UCSD-AML1 (cell line): ENCODE measurements around the gene HAND2.

Source experiments
- DNase-seq: peaks from one replicate; lab custom pipeline; 2025; ENCODE audit not compliant: unreplicated experiment; lab: John Stamatoyannopoulos, UW

HAND2 gene

DNA sequence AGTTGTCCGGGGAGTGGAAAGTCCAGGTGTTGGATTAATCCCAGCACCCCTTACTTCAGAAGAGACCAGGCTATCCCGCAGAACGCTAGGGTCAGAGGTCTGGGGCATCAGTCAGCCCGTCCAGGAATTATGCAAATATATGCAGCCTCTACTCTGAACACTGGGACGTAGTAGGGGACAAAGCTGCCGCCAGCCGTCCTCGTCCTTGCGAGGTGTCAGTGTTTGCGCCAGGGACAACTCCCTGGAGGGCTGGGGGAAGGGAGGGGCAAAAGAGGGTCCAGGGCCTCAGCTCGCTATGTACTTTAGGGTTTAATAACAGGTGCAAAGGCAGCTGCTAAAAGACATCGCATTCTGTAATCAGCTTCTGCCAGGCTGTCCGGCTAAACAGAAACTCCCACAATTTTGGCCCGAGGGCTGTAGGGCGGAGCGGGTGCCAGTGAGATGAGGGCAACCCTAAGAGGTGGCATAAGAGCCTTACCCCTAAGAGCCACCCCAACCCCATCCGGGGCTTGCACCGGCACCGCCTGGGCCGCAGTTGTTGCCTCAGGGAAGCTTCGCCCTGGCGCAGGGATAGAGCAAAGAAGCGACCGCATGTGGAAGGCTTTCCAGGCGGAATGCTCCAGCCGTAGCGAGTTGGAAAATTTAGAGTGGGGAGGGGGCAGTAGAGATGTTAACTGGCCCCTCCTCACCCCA lies 8.4 kb downstream of the HAND2 start:
- DNase-seq = no peak

DNA sequence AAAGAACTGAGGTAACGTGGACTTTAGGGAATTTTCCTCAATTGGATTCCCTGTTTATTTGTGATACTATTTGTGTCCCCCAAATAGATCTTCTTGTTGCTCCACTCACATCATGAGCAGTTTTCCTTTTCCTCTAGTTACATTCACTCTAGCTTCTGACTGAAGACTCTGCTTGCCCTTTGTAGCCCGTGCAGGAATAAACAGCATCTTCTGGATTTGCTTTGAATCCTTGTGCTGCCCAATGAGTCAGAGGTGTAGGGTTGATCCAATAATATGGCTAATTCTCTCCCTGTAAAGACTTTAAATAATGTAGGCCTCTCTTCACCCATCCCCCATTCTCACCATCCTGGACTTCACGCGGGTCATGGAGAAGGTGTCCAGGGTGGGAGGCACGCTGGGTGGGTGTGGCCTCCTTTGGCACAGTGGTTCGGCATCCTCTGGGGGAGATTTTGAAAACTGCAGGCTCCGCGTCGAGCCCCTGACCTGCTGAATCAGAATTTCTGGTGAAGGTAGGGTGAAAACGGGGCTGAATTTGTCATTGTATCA lies 9.0 kb downstream of the HAND2 start:
- no peak for DNase-seq

DNA sequence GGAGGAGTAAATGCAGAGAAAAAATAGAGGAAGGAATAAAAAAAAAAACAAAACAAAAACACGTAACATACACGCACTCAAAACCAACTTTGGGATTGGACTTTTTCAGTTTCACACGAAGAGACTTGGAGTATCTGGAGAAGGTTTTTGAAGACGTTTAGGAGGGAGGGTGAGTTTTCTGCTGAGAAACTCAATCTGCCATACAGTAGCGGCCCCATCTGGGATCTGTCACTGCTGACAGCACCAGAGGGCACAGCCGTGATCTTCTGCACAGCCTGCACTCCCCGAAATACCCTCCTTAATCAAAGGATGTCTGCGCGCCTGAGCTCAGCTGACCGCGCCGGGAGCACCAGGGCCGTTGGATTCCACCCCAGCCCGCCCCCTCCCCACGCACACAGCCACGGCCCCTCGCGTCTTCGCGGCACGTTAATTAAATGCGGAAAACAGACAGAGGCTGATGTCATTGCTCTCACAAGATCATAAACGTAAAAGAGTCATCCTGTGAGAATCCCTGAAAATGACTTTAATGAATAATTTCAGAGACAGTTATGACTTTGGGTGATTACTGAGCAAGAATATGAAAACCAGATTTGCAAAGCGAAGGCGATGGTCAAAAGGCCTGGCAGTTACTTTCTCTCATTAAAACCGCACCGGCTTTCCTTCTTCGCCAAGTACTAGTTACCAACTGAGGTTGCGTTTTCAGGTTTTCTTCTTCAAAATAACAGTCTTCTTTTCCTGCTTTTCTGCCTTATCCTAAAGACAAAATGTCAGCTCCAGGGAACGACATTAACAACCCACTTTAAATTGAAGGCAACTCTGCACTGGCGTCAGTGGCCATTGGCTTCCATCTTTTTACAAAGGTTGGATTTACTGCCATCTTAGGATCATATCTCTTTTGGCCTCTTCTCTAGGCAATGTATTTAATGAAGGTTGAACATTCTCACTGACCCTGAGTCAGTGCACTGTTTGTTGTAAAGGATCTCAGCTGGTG lies 10.6 kb downstream of the HAND2 start:
- DNase-seq = no peak

DNA sequence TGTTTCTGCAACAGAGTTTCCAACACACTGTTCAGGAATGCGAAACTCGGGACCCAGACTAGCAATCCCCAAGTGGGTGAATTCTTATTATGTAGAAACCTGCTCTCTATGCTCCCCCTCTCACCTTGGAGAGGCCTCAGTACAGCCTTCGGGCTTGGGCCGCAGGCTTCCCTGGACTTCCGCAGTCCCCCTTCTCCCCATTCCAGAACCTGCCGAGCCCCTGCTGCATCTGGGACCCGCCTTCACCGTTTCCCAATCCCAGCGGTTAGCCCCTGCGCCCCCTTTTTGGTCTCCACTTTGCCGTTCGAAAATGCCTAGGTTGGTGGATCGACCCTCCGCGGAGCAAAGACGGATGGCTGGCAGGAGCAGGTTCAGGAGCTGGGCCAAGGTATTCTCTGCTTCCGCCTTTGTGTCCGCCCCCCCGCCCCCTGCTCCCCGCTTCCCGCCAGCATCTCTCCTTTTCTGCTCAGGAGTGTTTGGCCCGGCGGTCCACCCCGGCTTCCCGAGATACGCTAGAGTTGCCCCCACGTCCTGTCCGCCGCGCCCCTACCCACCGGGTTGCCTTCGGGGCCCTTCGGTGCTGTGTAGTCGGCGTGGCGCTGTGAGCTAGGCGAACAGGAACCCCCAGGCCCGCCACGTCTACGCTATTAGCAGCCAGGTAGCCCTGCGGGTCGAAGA lies 11.5 kb downstream of the HAND2 start:
- DNase-seq = no peak

DNA sequence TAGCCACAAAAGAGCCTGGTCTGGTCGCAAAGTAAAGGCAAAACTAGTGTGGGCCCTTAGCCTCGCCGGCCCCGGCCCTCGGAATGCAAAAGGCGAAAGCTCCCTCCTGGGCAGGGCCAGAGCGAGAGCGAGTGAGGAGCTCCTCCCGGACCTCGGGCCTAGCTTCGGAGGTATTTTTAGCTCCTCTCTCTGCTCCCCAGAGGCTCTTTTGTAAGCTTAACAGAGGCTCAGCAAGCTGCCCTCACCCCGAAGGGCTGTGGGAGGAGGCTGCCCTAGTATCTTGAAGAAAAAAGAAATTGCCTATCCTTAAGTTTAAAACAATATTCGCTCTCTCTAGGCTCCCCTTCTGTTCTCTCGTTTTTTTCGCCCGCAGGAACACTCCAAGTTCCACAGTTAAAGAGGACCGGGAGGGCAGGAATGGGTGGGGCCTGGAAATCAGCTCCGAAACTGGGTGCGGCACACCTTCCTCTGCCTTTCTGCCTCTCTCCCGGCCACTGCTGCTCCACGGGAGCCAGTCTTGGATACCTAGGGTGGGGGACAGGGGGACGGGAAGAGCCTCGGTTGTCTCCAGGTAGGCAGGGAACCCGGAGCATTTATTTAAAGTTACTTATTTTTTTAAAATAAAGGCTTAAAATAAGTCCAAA lies 12.1 kb downstream of the HAND2 start:
- no peak for DNase-seq

DNA sequence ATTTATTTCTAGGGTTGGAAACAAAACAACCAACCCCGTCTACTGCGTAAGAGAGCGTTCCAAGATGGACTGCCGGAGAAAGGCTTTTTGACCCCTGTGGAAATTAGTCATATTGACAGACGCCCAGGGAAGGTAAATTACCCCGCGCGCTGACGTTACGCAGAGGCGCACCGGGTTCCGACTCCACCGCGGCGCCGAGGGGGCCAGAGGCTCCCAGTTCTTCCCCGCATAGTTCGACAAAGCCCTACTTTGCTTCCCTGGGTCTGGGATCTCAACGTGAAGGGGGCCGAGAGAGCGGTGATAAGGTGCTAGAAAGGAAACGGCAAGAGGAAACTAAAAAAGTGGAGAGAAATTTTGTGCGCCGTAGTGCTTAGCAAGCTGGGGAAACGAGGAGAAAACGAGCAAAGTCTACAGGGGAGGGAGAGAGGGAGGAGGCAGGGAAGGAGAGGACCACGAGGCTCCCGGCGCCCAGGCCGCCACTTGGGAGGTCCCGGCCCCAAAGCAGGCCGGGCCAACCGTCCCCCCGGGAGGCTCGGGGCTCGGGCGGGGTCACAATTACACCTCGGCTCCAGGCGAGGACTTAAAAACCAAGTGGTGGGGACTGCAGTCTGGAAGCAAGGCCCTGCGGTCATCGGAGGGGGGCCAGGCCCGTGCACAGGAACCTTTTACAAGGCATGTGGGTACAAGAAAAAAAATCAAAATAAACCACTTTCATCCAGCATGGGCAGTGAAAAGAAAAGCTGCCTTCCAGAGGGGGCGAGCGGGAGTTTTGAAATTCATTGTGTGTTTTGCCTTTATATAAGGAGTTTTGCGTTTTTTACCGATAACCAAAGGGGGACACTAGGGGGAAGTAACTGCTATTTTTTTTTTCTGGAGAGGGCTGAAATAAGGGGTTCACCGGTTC lies 13.2 kb downstream of the HAND2 start:
- DNase-seq = no peak

DNA sequence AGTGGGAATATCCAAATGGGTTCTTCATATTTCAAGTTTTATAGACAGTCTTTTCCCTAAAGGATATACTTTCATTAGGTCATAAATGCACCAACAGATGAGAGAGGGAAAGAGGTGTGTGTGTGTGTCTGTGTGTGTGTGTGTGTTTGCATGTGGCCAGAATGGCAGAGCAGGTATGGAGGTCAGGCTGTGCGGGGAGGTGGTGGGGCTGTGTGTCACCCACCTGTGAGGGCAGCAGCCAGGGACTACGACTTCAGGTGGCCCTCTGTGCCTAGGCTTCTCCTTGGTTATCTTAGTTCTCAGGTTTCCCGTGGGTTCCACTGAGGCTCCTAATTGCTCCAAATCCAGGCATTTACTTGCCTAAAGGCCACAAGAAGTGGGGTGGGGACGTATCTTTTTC lies 14.6 kb downstream of the HAND2 start:
- no peak for DNase-seq

DNA sequence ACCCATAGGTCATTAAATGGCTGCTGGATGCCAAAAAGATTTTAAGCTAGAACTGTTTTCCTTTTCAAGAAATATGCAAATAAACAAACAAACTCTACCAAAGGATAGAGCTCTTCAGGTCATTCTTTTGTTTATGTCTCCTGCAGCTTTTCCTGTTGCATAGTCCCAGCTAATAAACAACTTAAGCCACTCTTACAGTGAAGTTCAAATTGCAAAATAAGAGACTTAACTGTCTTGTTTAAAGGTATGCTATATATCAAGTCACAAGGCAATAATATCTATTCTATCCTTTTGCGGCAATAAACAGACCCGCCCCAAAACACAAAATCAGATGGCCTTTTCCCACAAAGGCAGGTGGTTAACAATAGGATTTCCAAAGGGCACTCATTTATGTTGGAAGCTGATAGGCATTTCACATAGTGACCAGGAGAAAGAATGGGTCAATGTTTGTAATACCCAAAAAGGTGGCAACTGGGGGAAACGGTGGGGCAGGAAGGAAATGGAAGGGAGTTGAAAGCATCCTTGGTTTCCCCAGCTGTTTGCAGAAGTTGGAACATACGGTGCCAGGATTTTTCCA lies 15.3 kb downstream of the HAND2 start:
- no peak for DNase-seq

DNA sequence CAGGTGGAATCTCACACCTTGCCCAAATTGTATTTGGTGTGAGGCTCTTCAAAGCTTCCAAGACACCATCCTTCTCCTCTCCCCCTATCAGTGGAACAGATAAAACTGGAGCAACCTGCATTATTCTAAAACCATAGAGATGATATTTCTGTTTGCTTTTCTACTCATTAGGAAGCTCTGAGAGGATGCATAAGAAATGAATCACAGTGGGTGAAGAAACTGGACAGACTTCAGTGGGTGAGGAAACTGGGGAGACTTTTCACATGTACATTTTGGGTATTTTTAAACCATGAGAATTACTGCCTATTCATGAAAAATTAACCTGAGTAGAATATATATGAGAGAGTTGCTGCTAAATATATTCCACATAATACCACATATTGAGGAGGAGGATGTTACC lies 16.4 kb downstream of the HAND2 start:
- DNase-seq = no peak

DNA sequence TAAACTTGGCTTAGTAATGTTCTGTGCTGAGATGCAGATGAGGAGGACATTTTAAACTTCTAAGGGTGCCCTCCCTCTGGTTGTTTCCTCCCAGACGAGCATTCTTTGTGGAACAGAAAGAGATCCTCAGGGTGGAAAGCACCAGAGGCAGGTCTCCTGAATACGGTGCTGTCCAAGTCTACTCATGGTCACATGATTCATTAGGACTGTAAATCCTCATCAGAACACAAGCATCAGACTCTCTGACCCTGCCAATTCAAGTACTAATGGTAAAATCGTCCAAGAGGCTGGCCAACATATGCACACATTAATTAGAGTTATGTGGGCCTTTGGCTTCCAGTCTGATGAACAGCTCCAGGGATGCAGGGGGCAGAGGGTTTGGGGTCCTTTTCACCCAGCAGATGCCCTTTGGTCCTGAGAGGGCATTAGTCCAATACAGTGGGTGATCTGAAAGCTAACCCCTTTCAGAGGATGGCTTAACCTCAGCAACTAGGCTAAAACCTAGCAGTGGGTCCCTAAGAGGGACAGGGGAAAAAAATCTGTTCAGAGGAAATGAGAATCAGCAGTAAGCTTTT lies 18.2 kb downstream of the HAND2 start:
- no peak for DNase-seq

DNA sequence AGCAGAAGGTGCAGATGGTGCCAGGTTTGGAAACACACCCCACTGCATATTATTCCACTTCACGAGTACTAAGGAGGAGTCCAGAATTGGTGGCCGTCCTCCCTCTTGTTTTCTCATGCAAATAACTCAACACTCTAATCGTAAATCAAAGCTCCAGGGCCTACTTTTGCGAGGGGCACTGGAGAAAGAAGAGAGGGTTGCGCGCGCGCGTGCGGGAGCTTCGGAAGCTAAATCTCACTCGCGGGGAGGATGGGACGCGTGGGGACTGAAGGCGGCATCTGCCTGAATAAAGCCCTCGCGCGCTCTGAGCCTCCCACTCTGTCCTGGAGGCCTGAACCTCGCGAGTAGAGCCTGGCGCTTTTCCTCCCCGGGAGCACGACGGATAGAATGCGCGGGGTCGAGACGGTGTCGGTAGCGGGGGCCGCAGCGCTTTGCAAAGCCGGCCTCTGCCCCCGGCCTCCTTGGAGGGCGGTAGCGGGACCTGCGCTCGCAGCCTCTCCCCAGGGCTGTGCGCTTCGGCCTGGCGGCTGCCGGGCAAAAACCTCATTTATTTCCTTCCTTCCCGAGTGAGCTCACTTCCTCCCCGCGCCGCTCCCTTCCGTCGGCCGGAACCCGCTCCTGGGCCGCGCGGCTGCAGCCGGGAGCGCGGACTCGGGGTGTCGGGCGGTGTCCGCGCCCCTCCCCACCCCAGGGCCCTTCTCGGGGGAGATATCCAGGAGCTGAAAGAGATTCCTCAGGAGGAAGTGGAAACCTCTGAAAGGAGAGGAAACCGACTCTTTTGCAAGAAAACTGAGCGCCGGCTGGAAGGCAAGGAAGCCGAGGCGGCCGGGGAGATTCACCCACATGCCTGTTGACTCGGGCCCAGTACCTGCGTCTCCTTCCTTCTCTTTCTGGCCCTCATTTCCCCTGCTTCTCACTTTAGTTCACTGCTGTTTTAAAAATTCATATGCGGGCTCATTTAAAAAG lies 20.7 kb downstream of the HAND2 start:
- peak; percentile 41 for DNase-seq

DNA sequence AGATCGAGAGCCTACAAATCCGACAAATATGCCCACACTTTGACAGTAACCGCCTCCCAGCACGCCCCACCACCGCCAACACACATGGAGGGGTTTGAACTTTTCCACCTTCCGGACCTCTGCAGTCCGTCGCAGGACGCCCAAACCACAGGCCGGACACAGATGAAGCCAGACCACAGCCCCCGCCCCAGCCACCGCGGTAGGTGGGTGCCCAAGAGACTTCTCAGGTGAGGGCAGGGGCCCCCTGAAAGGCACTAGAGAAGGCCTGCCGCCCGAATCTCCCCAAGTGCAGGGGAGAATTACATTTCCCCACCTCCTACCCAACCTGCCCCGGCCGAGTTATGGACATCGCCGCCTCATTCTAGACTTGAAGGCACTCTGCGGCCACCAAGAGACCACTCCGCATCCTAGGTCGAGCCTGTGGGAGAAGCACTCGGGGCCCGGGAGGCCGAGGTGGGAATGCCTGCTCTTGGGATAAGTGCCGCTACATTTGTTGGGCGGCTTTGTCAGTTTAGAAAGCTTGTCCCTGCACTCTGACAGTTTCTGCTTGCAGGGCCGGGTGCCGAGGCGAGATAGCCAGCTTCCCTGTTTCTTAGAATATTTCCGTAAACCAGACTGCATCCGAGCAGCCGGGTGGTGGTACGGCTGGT lies 21.5 kb downstream of the HAND2 start:
- DNase-seq = peak; percentile 21

DNA sequence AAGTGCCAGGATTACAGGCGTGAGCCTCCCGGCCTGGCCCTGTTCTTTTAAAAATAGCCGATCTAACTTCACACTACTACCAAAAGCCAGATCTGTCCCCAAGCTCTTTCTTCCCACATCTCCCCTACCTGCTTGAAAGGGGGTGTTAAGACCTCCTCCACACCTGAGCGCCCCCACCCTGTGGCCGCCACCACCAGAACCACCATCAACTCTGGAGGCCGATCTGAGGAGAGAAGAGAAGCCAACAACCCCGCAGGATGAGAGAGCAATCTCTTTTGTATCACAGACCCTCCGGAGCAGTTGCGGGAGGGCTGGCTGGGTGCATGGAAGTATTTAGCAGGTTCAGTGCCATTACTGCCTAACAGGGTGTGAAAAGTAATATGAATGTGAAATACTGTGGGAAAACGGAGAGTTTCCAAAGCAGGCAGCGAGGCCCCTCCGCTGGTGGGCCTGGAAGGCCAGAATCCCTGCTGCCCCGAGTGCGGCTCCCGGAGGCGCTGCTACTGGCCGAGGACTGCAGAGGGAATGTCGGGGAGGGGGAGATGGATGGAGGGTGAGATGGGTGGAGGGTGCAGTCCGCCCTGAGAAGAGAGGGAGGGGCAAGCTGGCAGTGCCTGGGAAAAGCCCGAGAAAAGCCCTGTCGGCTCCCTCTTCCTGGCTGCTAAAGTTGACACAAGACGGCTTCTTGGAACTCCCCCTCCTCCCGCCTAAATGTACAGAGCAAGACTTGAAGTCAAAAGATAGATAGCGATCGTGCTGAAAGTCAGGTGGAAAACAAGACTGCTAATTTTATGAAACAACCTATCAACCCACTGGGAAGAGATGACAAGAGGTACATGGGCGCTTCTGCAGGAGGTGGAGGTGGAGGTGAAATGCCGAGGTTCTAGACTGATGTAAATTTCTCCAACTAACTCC lies 22.3 kb downstream of the HAND2 start:
- DNase-seq = no peak

DNA sequence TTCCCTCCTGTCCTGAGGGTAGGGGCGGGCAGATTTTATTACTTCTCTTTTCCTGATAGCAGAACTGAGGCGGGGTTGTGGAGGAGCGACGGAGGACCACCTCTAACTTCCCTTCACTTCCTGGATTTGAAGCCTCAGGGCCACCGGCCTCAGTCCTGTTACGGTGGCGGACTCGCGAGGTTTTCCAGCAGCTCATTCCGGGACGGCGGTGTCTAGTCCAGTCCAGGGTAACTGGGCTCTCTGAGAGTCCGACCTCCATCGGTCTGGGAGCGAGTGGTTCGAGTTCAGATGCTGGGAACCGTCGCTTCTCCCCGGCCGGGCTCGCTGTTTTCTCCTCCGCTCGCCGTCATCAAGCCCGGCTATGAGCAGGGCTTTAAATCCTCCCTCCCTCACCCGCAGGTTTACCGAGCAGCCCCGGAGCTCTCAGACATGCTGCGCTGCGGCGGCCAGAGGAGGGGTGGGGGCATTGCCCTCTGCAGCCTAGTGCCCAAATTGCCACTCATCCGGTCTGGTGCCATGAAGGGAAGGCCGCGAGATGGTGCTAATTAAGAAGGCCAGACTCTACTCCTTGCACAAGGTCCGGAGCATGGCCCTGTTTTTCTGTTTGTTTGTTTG lies 23.3 kb downstream of the HAND2 start:
- no peak for DNase-seq

DNA sequence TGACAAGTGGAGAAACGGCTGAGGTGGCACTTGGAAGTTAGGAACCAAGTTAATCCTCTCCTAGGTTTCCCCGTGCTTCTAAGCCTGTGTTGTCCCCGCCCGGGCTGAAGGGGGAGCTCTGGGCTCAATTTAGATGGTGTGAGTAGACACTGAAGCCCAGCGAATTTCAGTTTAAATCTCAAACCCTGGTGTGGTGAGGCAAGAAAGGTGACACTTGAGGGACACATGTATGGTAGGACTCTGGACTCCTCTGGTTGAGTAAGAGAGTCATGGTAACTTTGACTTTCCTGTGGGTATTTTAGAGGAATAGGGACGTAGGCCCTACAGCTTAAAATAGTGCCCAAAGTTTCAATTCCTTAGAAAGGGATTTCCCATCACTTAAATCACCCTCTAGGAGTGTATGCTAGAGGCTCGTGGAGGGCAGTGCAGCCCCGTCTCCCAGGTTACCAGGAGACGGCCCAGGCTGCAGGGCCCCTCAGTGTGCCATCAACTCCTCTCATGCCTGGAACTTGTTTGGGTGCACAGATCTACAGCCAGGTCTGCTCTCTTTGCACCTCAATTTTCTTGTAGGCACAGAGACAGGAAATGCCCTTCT lies 24.0 kb downstream of the HAND2 start:
- DNase-seq = peak; percentile 52

DNA sequence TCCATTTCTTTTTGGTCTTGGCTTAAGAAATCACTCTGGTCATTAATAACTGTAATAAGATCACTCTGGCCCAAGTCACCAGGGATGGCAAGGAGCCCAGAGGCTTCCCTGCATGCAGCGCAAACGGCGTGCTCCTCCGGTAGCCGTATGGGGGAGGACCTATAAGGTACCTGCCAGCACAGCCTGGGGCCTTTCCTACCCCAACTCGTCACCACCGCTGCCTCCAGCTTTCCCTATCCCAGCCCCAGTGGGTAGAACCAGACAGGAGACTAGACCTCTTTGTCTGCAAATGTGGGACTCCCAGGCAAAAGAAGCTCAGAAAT lies 25.9 kb downstream of the HAND2 start:
- no peak for DNase-seq
